ENCODE data around the gene ADGRL1.

ADGRL1 gene

GRCh38 chr19:14165990-14166830 is 39.8 kb downstream of the ADGRL1 start:
- Histone ChIP-seq H3K9ac (ENCODE audit: low read length) (no peak overlapping the region), H3K27me3 (ENCODE audit: control insufficient read depth, insufficient read depth, low read length) (no peaks in the 10 kb centered on the region), H3K27ac (ENCODE audit: low read length) (no peak overlapping the region), H3K4me3 (ENCODE audit: low read length) (no peak overlapping the region), H3K4me1 (ENCODE audit: control insufficient read depth, low read depth, low read length) (no peaks in the 10 kb centered on the region), H3K9me3 (ENCODE audit: control insufficient read depth, low read depth, low read length) (no peaks in the 10 kb centered on the region), H3K36me3 (ENCODE audit: control insufficient read depth, low read depth, low read length) (peaks cover 50% of the 10 kb centered on the region)

DNA sequence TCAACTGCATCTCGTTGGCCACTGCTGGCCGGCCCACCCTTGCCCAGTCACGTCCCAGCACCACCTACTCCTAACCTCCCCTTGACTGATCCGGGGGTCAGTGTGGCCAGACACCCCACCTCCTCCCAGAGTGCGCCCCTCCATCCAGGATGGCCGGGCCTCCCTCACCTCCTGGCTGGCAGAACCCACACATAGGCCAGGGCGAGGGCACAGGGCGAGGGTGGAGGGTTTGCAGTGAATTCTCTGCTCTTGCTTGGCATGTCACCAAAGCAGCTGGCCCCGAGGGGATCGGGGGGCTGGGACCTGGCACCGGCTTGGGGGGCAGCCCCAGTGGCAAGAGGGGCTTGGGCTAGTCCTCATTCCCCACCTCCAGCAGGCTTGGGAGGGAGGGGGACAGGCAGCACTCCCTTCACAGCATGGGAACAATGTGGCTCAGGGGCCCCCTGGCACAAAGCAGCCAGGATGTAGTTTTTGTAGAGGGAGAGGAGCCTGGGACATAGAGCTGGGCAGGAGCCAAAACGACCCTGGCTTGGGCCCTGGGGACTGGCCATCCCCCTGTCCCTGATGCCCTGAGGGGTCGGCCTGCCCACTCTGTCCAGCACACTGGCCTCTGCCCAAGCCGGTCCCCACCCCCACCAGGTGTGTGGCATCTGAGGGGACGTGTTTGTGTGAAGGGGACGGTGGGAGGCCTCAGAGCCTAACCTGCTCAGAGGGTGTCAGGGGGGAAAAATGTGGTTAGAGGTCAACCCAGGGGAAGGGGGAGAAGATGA is 41.1 kb downstream of the ADGRL1 start:
- Histone ChIP-seq H3K36me3 (ENCODE audit: control insufficient read depth, low read depth, low read length) (peaks cover 37% of the 10 kb centered on the region), H3K4me1 (ENCODE audit: control insufficient read depth, low read depth, low read length) (no peaks in the 10 kb centered on the region), H3K9ac (ENCODE audit: low read length) (no peak overlapping the region), H3K4me3 (ENCODE audit: low read length) (no peak overlapping the region), H3K27me3 (ENCODE audit: control insufficient read depth, insufficient read depth, low read length) (no peaks in the 10 kb centered on the region), H3K27ac (ENCODE audit: low read length) (no peak overlapping the region), H3K9me3 (ENCODE audit: control insufficient read depth, low read depth, low read length) (no peaks in the 10 kb centered on the region)

DNA sequence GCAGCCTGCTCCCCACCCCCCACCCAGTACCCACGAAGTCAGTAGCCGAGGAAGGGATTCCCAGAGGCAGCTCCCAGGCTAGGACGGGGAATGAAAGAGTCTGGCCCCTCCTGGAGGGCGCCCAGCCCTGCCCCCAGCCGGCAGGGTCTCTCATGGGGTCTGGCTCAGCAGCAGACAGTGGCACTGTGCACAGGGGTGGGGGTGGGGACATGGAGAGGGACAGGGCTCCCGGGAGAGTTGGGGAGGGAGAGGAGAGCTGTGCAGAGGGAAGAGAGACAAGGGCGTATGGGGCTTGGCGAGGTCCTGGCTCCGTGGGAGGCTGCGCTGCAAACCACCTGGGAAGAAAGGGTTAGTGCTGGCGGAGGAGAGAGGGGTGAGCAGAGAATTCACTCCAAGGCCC is 41.9 kb downstream of the ADGRL1 start:
- Histone ChIP-seq H3K27ac (ENCODE audit: low read length) (no peak overlapping the region), H3K4me3 (ENCODE audit: low read length) (no peak overlapping the region), H3K36me3 (ENCODE audit: control insufficient read depth, low read depth, low read length) (peaks cover 35% of the 10 kb centered on the region), H3K9ac (ENCODE audit: low read length) (no peak overlapping the region), H3K4me1 (ENCODE audit: control insufficient read depth, low read depth, low read length) (no peaks in the 10 kb centered on the region), H3K27me3 (ENCODE audit: control insufficient read depth, insufficient read depth, low read length) (no peaks in the 10 kb centered on the region), H3K9me3 (ENCODE audit: control insufficient read depth, low read depth, low read length) (no peaks in the 10 kb centered on the region)

DNA sequence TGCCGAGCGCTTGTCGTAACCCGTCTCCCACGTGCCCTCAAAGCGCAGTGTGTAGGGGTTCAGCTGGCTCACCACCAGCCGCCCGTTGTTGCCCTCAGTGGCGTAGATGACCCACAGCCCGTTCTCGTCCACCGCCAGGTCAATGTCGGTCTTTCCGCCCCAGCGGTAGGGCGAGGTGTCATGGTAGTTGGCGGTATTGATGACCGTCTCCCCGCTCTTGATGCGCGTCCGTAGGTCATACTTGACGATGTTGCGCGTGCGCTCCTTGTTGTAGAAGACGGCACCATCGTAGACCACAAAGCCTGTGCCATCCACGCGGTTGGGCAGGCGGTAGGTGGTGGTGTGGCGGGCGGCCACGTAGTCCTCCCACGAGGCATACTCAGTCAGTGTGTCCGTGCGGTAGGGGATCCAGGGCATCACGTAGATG is 43.1 kb downstream of the ADGRL1 start:
- no peak overlapping the region for H3K4me3 ChIP-seq (ENCODE audit: low read length)
- H3K9ac ChIP-seq (ENCODE audit: low read length): no peak overlapping the region
- H3K27ac ChIP-seq (ENCODE audit: low read length): no peak overlapping the region
- peaks cover 39% of the 10 kb centered on the region for H3K36me3 ChIP-seq (ENCODE audit: control insufficient read depth, low read depth, low read length)
- no peaks in the 10 kb centered on the region for H3K4me1 ChIP-seq (ENCODE audit: control insufficient read depth, low read depth, low read length)
- no peaks in the 10 kb centered on the region for H3K27me3 ChIP-seq (ENCODE audit: control insufficient read depth, insufficient read depth, low read length)
- H3K9me3 ChIP-seq (ENCODE audit: control insufficient read depth, low read depth, low read length): no peaks in the 10 kb centered on the region

GRCh38 chr19:14161305-14161704 is 44.7 kb downstream of the ADGRL1 start:
- no peaks in the 10 kb centered on the region for H3K27me3 ChIP-seq (ENCODE audit: control insufficient read depth, insufficient read depth, low read length)
- H3K27ac ChIP-seq (ENCODE audit: low read length): no peak overlapping the region
- H3K36me3 ChIP-seq (ENCODE audit: control insufficient read depth, low read depth, low read length): peaks cover 47% of the 10 kb centered on the region
- H3K9me3 ChIP-seq (ENCODE audit: control insufficient read depth, low read depth, low read length): no peaks in the 10 kb centered on the region
- no peak overlapping the region for H3K9ac ChIP-seq (ENCODE audit: low read length)
- no peaks in the 10 kb centered on the region for H3K4me1 ChIP-seq (ENCODE audit: control insufficient read depth, low read depth, low read length)
- no peak overlapping the region for H3K4me3 ChIP-seq (ENCODE audit: low read length)

DNA sequence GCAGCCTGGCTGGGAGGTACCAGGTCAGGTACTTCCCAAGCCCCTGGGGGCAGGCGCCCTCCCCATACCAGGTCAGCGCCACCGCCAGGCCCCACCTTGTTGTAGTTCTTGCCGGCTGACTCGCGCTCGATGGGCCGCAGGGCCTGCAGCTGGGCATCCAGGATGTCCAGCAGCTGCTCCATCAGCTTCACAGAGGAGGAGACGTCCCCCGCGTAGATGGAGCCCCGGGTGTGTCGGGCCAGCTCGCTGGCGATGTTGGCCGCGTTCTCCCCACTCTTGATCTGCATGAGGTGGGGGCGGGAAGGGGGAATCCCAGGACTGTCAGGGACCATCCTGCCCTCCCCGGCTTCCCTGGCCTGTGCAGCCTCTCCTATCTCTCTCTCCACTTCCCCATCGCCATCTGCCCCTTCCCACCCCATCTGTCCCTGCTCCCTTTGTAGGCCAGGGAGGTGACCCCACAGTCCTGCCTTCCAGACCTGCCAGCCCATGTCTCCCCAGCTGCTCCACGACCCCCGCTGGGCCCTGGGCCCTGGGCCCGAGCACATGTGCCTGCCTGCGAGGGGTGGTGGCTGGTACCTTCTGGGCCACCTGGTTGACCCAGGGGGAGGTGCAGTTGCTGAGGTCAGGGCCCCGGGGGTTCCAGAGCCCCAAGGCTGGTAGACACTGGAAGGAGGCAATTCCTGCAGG is 45.8 kb downstream of the ADGRL1 start:
- Histone ChIP-seq H3K4me3 (ENCODE audit: low read length) (no peak overlapping the region), H3K27me3 (ENCODE audit: control insufficient read depth, insufficient read depth, low read length) (no peaks in the 10 kb centered on the region), H3K9ac (ENCODE audit: low read length) (no peak overlapping the region), H3K4me1 (ENCODE audit: control insufficient read depth, low read depth, low read length) (no peaks in the 10 kb centered on the region), H3K27ac (ENCODE audit: low read length) (no peak overlapping the region), H3K9me3 (ENCODE audit: control insufficient read depth, low read depth, low read length) (no peaks in the 10 kb centered on the region), H3K36me3 (ENCODE audit: control insufficient read depth, low read depth, low read length) (peaks cover 57% of the 10 kb centered on the region)

GRCh38 chr19:14159059-14159458 is 46.9 kb downstream of the ADGRL1 start:
- Histone ChIP-seq H3K27me3 (ENCODE audit: control insufficient read depth, insufficient read depth, low read length) (no peaks in the 10 kb centered on the region), H3K4me1 (ENCODE audit: control insufficient read depth, low read depth, low read length) (no peaks in the 10 kb centered on the region), H3K27ac (ENCODE audit: low read length) (no peak overlapping the region), H3K4me3 (ENCODE audit: low read length) (no peak overlapping the region), H3K9ac (ENCODE audit: low read length) (no peak overlapping the region), H3K9me3 (ENCODE audit: control insufficient read depth, low read depth, low read length) (no peaks in the 10 kb centered on the region), H3K36me3 (ENCODE audit: control insufficient read depth, low read depth, low read length) (peaks cover 62% of the 10 kb centered on the region)

DNA sequence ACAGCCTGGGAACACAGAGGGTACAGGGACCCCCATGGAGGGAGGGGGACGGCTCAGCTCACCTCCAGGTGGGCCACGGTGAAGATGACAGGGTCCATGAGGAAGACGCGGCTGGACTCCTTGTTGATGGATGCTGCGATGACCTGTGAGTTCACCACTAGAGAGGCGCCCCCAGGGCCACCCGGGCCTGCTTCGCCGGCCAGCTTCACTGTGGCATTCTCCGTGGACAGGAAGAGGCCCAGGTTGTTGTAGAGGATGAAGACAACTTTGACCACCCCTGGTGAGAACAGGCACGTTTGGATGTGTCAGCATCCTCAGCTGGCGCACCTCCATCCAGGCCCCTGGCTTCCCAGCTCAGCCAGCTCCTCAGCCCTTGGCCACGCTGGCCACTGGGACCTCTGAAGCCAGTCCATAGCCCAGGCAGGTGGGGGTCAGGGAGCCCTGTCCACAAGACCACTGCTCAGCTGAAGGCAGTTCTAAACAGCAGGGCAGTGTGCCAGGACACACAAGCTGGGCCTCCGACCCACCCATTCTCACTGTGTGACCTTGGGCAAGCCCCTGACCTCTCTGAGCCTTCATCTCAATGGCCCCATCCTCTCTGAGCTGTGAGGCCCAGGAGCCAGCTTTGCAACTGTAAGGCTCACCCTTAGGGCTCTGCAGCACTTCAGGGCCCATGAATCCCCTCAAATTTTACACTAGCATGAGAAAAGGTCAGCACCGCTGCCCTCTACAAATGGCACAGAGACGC is 47.5 kb downstream of the ADGRL1 start:
- Histone ChIP-seq H3K9ac (ENCODE audit: low read length) (no peak overlapping the region), H3K36me3 (ENCODE audit: control insufficient read depth, low read depth, low read length) (peaks cover 65% of the 10 kb centered on the region), H3K4me3 (ENCODE audit: low read length) (no peak overlapping the region), H3K27ac (ENCODE audit: low read length) (no peak overlapping the region), H3K9me3 (ENCODE audit: control insufficient read depth, low read depth, low read length) (no peaks in the 10 kb centered on the region), H3K4me1 (ENCODE audit: control insufficient read depth, low read depth, low read length) (no peaks in the 10 kb centered on the region), H3K27me3 (ENCODE audit: control insufficient read depth, insufficient read depth, low read length) (no peaks in the 10 kb centered on the region)

- Histone ChIP-seq H3K4me1 (ENCODE audit: control insufficient read depth, low read depth, low read length) (no peaks in the 10 kb centered on the region), H3K9ac (ENCODE audit: low read length) (no peak overlapping the region), H3K27me3 (ENCODE audit: control insufficient read depth, insufficient read depth, low read length) (no peaks in the 10 kb centered on the region), H3K27ac (ENCODE audit: low read length) (no peak overlapping the region), H3K4me3 (ENCODE audit: low read length) (no peak overlapping the region), H3K36me3 (ENCODE audit: control insufficient read depth, low read depth, low read length) (peaks cover 68% of the 10 kb centered on the region), H3K9me3 (ENCODE audit: control insufficient read depth, low read depth, low read length) (no peaks in the 10 kb centered on the region)
These were observed 48.8 kb downstream of the ADGRL1 start for GRCh38 chr19:14156971-14157717.

- no peak overlapping the region for H3K9ac ChIP-seq (ENCODE audit: low read length)
- no peaks in the 10 kb centered on the region for H3K9me3 ChIP-seq (ENCODE audit: control insufficient read depth, low read depth, low read length)
- H3K4me1 ChIP-seq (ENCODE audit: control insufficient read depth, low read depth, low read length): no peaks in the 10 kb centered on the region
- H3K4me3 ChIP-seq (ENCODE audit: low read length): no peak overlapping the region
- no peak overlapping the region for H3K27ac ChIP-seq (ENCODE audit: low read length)
- H3K36me3 ChIP-seq (ENCODE audit: control insufficient read depth, low read depth, low read length): peaks cover 68% of the 10 kb centered on the region
- no peaks in the 10 kb centered on the region for H3K27me3 ChIP-seq (ENCODE audit: control insufficient read depth, insufficient read depth, low read length)
These were observed 49.8 kb downstream of the ADGRL1 start for GRCh38 chr19:14156122-14156521.
